Stimulated activated naive CD8-positive, alpha-beta T cell treated with anti-CD3 and anti-CD28 coated beads, Interleukin-15, Interleukin-2, amounts not matched to agents 100 U/mL and 50 U/mL, for 24 hours (primary cell): Measurements from ENCODE around the gene TRAPPC12.

ENCODE experiments used
- ATAC-seq: fragments of 150-1000 bp; cut with Tn5 transposase; one replicate; pipeline ENCODE4 v1.10.0; 2021
- DNase-seq: peaks from one replicate; pipeline ENCODE4 v3.0.0; 2021

Gene TRAPPC12

GRCh38 chr2:3468296-3468988 lies 88.9 kb downstream of the TRAPPC12 start:
- ATAC-seq (no peak), DNase-seq (no peak)

GRCh38 chr2:3469486-3469885 lies 90.0 kb downstream of the TRAPPC12 start:
- ATAC-seq: no peak
- DNase-seq: no peak

DNA sequence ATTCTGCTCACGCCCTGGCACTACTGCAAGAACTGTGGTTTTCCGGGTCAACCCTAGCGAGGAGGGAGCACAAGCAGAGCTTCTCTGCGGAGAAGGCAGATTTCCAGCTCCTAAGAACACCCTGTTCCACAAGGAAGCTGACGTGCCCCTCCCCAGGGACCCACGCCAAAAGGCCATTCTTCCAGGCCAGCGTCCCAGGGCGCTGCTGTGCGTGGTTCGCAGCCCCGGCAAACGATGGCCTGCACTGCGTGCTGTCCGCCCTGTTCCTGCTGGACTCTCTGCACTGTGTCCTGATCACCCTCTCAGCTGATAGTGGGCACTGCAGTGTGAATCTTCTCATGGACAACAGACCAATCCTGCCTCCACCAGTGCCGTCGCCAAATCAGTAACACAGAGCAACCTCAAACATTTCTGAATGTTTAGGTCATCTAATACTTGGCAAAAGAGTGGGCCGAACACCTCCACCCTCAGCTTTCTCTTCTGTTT lies 90.7 kb downstream of the TRAPPC12 start:
- ATAC-seq: no peak
- DNase-seq: no peak

GRCh38 chr2:3470856-3471737 lies 91.6 kb downstream of the TRAPPC12 start:
- no peak for ATAC-seq
- no peak for DNase-seq

DNA sequence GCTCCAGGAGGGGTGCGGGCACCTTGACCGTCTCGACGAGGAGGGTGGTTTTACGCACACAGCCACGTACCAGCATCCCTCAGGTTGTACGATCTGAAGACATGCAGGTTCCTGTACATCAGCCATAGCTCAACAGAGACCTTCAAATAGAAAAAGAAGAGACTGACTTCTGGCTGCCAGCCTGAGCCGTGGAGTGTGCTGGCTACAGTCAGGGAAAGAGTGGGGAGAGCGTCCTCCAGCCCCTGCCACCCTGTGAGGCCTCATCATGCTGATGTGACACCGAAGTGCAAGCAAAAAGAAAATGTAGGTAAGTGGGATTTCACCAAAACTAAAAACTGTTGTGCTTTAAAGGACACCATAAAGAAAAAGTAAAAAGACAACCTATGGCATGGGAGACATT lies 92.8 kb downstream of the TRAPPC12 start:
- ATAC-seq (no peak), DNase-seq (no peak)

- ATAC-seq: no peak
- DNase-seq: no peak
Measured at GRCh38 chr2:3472966-3473365, 93.5 kb downstream of the TRAPPC12 start.

- no peak for DNase-seq
- ATAC-seq: no peak
Measured at GRCh38 chr2:3475771-3476170, 96.3 kb downstream of the TRAPPC12 start.

DNA sequence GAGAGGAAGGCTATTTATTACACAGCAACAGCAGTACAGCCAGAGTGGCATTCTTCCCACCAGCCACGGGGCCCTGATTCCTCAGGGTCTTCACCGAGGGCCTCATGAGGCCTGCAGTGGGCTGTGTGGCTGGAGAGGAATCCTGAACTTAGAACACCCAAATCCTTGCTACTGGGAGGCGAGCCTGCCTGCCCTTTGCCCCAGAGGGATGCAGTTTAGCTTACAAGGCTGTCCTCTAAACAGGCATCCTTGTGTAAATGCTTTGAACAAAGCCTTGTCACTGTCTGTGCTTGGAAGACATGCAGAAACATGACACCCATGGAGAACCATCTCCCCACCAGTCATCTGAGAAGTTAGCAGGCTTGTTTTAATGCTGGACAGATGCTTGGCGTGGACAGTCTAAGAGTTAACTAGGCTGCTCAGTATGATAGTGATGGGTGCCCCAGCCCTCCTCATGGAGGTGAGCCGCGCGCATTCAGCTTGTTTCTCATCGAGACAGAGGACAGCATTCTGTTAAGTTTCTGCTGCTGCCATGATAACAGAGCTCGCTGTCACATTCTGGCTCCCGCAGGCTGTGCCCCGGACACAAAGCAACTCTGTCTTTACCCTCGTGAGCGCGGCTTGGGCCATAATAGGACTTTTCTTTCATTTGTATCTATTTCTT lies 97.0 kb downstream of the TRAPPC12 start:
- ATAC-seq: no peak
- no peak for DNase-seq

DNA sequence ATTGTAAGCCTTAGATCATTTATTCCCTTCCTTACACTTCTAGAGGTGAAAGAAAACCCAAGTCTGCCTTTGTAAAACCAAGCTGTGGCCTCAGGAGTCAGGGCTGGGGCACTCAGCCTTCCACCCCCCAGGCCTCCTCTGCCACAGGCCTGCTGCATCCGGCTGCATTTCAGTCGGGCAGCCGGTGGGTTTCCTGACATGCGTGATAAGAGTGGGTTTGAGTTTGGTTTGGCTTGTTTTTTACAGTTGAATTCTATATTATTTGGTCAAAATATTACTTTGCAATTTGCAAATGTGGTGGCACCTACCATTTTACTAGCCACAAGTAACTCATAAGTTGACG lies 97.5 kb downstream of the TRAPPC12 start:
- ATAC-seq (no peak), DNase-seq (no peak)

GRCh38 chr2:3478846-3479385 lies 99.4 kb downstream of the TRAPPC12 start:
- ATAC-seq (no peak), DNase-seq (no peak)

- no peak for ATAC-seq
Measured at GRCh38 chr2:3479430-3480320, 100.2 kb downstream of the TRAPPC12 start.

DNA sequence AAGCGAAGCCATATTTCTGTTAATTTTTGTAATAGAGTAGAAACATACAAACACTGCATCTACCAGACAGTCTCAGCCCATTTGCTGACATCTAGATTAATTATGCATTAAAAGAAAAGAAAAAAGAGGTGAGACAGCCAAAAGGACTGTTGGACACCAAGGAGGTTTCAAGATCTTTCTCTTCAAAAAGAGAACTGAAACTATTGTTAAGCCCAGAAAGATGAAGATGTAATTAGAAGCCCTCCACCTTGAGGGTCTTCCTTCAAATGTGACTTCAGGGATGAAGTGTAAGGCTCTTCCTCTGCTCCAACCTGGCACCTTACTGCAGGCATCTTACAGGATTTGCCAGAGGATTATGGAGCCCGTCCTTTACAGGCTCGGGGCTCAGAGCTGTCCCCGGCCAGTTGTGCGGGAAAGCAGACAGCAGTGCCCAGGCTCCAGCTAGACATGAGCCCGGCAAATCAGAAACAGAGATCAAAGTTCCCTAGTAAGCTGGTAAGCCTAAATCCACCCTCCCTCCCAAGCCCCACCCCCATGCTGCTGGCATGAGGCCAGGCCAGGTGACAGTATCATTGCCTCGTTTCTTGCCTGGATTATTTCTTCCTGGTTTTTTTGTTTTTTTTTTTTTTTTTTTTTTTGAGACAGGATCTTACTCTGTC lies 101.0 kb downstream of the TRAPPC12 start:
- ATAC-seq (no peak), DNase-seq (no peak)

More at GRCh38 chr2:3479430-3480320, 100.2 kb downstream of the TRAPPC12 start:
- DNase-seq: no peak

GRCh38 chr2:3481011-3481400 lies 101.5 kb downstream of the TRAPPC12 start:
- DNase-seq (no peak), ATAC-seq (no peak)

DNA sequence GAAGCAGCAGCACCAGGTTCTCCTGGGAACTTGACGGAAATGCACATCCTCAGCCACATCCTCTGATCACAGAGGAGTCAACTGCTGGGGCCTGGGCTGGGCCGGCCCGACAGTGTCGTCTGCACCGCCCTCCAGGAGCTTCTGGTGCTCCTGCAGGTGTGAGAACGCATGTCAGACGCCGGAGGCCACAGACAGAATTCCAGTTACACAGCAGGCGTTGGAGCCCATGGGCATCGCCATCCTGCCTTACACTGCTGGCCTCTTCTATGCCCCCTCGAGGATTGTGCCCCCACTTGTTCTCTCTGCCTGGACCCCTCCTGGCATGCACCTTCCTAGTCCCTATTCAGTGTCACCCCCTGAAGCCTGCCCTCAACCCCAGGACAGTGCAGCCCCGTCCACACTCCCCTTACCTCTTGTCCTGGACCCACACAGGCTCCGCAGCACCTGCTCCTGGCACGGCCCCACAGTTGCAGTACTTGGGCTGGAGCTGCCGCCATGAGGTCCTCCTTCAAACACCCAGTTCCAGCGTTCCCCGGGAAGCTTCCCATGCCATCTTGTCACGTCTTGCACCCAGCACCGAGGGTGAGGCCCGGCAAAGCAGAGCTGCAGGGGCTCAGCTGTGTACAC lies 102.4 kb downstream of the TRAPPC12 start:
- no peak for ATAC-seq
- DNase-seq: no peak

GRCh38 chr2:3482363-3482821 lies 102.9 kb downstream of the TRAPPC12 start:
- DNase-seq (no peak), ATAC-seq (no peak)

- DNase-seq: no peak
Measured at GRCh38 chr2:3483227-3483985, 103.9 kb downstream of the TRAPPC12 start.

DNA sequence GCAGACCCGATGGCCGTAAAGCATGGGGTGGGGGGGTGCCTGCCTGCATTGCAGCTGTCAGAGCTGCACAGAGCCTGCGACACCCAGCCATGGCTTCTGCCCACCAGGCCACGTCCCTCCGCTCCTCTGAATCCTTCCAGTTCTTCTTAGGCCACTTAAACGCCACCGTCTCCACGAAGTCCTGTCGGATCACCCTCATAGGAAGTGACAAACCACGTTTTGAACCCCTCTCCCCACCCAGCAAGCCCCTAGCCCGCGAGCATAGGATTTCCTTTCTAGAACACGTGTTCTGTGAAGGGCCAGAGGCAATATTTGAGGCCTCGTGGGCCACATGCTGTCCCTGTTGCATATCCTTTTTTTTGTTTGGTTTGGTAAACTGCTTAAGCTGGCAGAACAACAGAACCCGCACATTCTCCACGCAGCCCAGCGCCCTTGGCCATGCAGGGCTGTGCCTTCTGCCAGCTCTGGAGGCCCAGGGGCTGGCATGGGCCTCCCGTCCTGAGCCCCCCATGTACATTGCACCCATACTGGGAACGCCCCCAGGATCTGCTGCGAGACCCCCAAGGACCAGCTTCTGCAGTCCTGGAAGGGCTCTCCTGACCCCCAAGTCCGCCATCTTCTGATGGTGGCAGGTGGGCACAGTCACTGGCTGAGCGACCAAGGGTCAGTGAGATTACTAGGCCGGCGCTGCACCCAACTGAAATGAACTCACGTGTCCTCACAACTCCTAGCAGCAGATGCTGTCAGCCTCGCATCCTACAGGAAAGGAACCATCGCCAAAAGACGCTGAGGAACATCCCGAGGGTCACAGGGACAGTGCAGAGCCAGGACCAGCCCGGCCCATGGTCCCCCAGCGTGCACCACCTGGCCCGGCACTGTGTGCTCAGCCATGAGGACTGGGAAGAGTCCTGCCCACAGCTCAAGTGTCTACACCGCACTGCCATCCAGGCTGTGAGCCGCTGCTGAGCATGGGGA lies 104.8 kb downstream of the TRAPPC12 start:
- no peak for ATAC-seq
- no peak for DNase-seq

More at GRCh38 chr2:3483227-3483985, 103.9 kb downstream of the TRAPPC12 start:
- no peak for ATAC-seq

DNA sequence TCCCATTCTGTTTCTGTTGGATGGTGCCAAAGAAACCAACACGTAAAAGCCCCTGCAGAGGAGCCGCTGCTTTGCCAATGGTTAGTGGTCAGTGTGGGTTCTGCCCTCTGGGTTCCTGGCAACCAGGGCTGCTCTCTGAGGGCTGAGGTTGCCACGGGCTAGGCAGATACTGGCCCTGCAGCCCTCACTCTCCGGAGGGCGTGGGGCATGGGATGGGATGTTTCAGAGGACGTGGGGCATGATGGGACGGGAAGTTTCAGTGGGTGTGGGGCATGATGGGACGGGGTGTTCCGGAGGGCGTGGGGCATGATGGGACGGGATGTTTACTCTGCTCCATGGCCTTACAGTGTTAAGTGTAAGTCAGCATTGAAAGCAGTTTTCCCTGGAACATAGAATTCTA lies 105.7 kb downstream of the TRAPPC12 start:
- ATAC-seq (no peak), DNase-seq (no peak)
